Measurements from ENCODE around the gene TPM1.

DNA sequence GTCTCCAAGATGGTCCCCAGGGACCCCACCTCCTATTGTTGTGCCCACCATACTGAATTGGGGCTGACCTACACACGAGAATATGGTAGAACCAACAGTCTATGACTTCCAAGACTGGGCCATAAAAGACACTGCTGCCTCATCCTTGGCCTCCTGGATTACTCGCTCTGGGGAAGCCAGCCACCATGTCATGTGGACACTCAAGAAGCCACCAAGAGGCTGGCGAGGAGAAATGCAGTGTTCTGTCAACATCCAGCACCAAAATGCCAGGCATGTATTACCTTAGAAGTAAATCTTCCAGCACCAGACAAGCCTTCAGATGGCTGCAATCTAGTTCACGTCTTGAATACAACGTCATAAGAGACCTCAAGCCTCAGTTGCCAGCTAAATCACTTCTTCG, 17.1 kb upstream of the TPM1 start:
- TF ChIP-seq, protein P1, sequence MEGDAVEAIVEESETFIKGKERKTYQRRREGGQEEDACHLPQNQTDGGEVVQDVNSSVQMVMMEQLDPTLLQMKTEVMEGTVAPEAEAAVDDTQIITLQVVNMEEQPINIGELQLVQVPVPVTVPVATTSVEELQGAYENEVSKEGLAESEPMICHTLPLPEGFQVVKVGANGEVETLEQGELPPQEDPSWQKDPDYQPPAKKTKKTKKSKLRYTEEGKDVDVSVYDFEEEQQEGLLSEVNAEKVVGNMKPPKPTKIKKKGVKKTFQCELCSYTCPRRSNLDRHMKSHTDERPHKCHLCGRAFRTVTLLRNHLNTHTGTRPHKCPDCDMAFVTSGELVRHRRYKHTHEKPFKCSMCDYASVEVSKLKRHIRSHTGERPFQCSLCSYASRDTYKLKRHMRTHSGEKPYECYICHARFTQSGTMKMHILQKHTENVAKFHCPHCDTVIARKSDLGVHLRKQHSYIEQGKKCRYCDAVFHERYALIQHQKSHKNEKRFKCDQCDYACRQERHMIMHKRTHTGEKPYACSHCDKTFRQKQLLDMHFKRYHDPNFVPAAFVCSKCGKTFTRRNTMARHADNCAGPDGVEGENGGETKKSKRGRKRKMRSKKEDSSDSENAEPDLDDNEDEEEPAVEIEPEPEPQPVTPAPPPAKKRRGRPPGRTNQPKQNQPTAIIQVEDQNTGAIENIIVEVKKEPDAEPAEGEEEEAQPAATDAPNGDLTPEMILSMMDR (IDR thresholded peaks at IDR 0.05), result no peak
- no peak for TF ChIP-seq POLR2A (IDR thresholded peaks at IDR 0.05)
